SK-N-SH (cell line): ENCODE data around the gene ABLIM1.

ENCODE experiments used
- CTCF ChIP-seq: fragments of 200-600 bp; sonication (generic); IDR thresholded peaks from 2 replicates; pipeline ENCODE4 v1.6.1; 2017; ENCODE audit warnings: antibody characterized with exemption, mild to moderate bottlenecking, moderate library complexity
- EP300 ChIP-seq, 2 experiments: IDR thresholded peaks; 2 replicates each; pipeline versions ENCODE4 v1.4.0 to v1.6.1; 2012; ENCODE audit warnings: borderline replicate concordance in 1 of 2, low read depth in 1 of 2, low read length in 1 of 2
- GABPA ChIP-seq: IDR thresholded peaks from 2 replicates; pipeline ENCODE4 v1.4.0; 2012; ENCODE audit warnings: low read depth, mild to moderate bottlenecking
- MAX ChIP-seq: IDR thresholded peaks from 2 replicates; pipeline ENCODE4 v1.4.0; 2012; ENCODE audit warnings: low read depth
- PBX3 ChIP-seq: IDR thresholded peaks from 2 replicates; pipeline ENCODE4; 2012

- TF ChIP-seq GABPA (no peak), CTCF (no peak), PBX3 (no peak), MAX (no peak), EP300 (IDR thresholded peaks at IDR 0.05; ENCODE audit: borderline replicate concordance in 1 of 2, low read depth in 1 of 2, low read length in 1 of 2) (no peak)
Measured at GRCh38 chr10:114385557-114385956, 272.5 kb downstream of the ABLIM1 start.
